HG03558 (cell line): ENCODE results near the gene GTF3C5.
"Not testable (repeated sequence)": the region's sequence is repeated elsewhere in the genome, so short reads cannot be mapped to it uniquely, and the experiment has no call there.

ENCODE experiments used
- ATAC-seq: cut with Tn5 transposase; IDR thresholded peaks from one replicate; pipeline ENCODE4 v1.9.1; 2021; ENCODE audit warnings: moderate number of reproducible peaks; ENCODE audit not compliant: unreplicated experiment; ENCODE audit errors: extremely low read depth

GTF3C5 gene

DNA sequence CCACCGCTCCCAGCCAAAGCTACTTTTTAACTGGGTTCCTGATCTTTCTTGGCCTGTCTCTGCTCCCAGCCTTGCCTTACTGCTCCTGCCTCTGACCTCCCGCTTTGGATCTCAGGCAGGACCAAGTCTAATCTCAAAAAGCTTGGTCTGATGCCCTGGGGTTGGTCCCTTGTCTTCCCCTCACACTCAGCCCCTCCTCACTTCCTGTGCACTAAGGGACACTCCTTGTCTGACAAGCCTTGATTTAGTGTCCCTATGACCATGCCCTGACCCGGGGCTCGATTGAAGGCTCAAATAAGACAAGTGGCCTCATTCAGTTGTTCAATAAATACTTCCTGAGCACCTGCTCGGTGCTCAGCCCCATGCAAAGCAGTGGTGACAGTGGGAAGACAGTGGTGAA is 3.7 kb upstream of the GTF3C5 start:
- no peak for ATAC-seq

DNA sequence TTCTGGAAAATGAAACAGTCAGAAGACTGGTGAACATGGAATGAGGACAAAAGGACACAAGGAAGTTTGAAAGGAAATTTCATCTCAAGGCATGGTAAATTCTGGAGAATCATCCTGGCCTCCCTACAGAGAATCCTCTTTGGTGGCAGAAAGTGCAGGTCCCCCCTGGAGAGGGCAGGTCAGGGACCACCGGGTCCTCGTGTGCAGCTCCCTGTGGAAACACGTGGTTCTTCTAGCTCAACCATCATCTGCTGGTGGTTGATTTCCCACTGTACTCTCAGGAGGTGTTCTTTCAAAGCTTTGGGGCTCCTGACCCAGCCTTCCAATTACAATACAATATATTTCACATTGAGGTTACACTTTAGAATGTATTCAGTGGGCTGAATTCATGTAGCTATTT is 2.6 kb upstream of the GTF3C5 start:
- ATAC-seq = no peak

DNA sequence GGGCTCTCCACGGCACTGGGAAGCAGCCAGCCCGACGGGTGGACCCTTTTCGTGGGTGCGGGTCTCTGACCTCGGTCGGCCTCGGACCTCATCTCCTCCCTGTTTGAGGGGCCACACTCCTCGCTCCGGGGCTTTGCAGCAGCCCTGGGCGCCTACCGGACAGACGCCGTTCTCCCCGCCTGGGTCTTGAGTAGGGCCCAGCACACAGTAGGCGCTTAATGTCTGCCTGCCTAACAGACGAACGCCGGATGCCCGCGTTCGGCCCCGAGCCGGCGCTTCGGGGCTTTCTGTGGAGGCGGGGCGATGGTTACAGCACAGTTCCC is 842 bp upstream of the GTF3C5 start:
- no peak for ATAC-seq

DNA sequence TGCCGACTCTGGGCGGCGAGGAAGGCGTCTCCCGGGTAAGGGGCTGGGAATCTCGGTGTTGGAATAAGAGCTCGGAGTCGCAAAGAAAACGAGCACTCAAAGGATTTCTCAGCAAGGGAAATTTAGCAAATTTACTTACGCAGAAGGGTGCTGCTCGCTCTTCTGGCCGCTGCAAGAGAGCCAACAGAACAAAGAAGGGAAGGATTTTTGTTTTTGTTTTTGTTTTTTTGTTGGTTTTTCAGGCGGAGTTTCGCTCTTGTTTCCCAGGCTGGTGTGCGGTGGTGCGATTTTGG is 279 bp downstream of the GTF3C5 start:
- no peak for ATAC-seq

DNA sequence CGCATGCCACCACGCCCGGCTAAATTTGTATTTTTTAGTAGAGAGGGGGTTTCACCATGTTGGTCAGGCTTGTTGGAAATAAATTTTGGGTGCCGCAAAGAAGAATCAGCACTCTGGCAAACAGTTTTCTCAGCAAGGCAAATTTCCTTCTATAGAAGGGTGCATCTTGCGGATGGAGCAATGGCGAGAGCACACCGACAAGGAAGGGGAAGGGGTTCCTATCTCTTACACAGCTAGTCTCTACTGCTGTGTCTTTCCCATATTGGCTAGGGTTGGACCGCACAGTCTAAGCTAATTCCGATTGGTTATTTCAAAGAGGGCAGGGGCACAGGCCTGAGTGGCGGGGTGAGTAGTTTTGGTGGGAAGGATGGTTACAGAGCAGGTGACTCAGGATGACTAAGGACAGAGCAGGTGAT is 707 bp downstream of the GTF3C5 start:
- no peak for ATAC-seq

DNA sequence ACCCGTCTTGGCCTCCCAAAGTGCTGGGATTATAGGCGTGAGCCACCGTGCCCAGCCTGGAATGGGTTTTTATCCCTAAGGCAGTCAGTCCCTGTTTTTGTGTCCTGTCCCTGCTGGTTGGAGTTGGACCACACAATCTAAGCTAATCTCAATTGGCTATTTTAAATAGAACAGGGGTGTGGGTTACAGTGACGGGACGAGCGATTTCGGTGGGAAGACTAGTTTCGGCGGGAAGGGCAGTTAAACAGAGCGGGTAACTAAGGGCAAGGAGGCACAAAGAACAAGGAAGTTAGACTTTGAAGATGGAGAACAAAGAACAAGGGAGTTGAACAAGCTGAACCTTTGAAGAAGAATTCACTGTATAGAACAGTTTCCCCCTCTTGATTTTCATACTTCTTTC is 1.4 kb downstream of the GTF3C5 start:
- no peak for ATAC-seq

DNA sequence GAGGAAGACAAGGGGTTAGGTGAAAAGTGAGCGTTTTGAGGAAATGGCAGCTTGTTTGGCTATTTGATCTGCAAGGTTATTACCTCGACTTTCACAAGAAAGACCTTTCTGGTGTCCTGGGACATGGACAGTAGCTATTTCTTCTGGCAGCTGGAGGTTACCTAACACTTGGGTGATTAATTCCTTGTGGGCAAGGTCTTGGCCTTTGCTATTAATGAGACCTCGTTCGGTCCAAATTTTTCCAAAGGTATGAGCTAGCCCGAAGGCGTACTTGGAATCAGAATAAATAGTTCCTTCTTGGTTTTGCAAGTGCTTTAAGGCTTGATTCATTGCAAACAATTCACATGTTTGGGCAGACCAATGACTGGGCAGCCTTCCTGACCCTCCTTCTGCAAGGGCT is 4.9 kb downstream of the GTF3C5 start:
- no peak for ATAC-seq

DNA sequence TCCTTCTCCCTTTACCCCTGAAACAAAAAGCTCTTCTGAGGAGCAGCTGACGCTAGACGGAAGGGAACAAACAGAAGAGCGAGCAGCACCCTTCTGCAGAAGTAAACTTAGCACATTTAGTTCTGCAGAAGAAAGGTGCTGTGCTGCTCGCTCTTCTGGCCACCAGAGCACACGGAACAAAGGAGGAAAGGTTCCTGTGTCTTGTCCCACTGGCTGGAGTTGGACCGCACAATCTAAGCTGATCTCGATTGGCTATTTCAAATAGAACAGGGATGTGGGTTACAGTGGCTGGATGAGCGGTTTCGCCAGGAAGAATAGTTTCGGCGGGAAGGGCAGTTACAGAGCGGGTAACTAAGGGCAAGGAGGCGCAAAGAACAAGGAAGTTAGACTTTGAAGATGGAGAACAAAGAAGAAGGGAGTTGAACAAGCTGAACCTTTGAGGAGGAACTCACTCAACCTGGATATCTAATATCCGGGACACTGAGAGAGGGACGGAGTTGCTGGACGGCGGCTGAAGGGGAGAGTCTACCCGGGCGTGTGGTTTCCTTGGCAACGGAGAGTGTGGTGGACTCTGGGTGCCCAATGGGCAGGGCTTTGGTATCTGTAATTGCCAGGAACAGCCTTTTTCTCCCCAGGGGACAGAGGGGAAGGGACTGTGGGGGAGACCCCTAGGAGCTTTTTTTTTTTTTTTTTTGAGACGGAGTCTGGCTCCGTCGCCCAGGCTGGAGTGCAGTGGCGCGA is 7.1 kb downstream of the GTF3C5 start:
- ATAC-seq = no peak

DNA sequence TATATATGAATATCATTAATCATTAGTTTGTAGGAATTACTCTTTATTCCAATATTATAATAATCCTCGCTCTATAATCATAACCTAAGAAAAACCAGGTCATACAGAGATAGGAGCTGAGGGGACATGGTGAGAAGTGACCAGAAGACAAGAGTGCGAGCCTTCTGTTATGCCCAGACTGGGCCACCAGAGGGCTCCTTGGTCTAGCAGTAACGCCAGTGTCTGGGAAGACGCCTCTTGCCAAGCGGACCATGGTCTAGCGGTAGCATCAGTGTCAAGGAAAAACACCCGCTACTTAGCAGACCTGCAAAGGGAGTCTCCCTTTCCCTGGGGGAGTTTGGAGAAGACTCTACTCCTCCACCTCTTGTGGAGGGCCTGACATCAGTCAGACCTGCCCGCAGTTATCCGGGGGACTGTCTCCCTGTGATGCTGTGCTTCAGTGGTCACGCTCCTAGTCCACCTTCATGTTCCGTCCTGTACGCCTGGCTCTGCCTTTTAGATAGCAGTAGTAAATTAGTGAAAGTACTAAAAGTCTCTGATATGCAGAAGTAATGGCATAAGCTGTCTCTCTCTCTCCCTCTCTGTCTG is 10.2 kb downstream of the GTF3C5 start:
- ATAC-seq = not testable (repeated sequence)

DNA sequence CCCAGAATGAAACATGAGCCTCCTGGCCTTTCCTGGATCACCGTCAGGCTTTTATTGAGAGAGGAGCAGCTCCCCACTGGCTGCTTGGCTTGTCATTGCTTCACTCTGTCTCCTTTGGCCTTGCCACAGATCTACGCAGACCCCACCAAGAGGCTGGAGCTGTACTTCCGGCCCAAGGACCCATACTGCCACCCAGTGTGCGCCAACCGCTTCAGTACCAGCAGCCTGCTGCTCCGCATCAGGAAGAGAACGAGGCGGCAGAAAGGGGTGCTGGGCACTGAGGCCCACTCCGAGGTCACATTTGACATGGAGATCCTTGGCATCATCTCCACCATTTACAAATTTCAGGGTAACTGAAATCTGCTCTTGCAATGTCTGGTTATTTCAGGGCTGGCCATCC is 11.2 kb downstream of the GTF3C5 start:
- no peak for ATAC-seq

DNA sequence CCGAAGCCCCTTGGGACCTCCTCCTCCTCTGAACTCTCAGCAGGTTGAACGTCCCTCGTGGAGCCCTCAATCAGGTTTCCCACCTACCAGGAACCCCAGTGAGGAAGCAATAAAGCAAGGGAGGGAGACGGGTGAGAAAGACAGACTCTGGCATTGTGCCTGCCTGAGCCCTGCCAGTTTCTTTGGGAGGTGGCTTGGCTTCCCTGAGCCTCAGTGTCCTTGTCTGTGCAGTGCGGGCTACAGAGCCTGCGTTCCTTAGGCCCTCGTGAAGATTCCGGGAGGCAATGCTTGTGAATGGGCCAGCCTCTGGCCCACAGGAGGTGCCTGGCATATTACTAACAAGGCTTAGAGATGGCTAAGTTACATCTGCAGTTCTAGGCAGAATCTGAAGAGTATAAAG is 11.9 kb downstream of the GTF3C5 start:
- ATAC-seq = no peak

DNA sequence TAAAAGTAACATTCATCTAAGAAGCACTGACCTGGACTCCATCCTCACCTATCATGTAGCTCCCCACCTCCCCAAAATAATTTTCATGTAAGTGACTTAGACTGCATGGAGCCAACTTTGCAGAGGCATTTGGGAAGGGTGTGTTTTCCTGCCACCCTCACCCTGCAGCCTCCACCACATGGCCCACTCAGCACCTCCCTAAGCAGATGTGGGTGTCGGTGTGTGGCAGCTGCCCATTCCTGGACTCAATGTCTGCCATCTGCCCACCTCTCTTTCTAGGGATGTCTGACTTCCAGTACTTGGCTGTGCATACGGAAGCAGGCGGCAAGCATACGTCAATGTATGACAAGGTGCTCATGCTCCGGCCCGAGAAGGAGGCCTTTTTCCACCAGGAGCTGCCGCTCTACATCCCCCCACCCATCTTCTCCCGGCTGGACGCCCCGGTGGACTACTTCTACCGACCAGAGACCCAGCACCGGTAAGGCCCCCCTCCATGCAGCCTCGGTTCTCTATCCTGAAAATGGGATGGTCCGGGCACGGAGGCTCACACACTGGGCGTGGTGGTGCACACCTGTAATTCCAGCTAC is 12.7 kb downstream of the GTF3C5 start:
- ATAC-seq = no peak

DNA sequence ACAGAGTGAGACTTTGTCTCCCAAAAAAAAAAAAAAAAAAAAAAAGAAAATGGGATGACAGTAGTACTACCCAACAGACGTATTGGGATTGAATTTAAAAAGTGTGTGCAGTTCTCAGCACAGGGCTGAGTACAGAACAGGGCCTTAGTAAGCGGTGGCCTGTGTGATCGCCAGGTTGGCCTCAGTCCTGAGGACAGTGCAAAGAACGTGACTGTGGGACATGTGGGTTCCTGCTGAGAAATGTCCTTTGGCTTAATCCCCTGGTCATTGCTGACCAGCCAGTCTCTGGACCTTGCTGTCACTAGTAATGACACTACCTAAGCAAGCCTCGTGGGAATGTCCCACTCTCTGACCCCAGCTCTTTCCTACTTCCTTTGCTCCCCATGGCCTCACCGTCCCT is 13.3 kb downstream of the GTF3C5 start:
- ATAC-seq = no peak

DNA sequence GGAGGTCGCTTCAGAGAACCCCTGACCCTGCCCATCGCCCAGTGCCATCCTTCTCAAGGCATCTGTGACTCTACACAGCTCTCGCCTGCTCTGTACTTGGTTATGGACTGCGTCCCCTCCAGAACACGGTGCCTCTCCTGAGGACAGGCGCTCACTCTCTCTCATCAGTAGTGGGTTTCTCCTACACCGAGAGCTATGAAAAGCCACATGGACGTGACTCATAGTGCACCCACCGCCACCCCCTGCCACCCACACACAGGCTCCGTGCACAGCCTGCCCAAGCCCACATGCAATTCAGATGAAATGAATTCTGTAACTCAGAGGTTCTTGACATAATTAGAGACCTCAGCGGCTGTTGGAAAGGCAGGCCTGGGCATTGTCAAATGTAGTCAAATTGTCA is 13.9 kb downstream of the GTF3C5 start:
- ATAC-seq = no peak

DNA sequence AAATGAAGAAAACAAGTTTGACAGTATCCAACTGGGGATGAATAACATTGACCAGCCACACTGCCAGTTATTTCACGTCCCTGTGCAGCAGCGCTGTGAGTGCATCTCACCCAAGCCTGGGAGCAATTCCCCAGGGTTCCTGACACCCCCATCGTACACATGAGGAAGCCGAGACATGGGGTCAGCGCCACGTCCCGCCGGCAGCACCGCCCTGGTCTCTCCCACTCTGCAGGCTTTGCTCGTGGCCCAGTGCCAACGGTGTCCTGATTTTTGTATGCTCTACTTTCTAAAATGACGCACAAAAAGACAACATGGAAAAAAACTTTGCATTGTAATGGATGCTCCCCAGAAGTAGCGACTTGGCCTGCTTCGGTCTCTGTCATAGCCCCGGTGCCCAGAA is 14.3 kb downstream of the GTF3C5 start:
- ATAC-seq = no peak

DNA sequence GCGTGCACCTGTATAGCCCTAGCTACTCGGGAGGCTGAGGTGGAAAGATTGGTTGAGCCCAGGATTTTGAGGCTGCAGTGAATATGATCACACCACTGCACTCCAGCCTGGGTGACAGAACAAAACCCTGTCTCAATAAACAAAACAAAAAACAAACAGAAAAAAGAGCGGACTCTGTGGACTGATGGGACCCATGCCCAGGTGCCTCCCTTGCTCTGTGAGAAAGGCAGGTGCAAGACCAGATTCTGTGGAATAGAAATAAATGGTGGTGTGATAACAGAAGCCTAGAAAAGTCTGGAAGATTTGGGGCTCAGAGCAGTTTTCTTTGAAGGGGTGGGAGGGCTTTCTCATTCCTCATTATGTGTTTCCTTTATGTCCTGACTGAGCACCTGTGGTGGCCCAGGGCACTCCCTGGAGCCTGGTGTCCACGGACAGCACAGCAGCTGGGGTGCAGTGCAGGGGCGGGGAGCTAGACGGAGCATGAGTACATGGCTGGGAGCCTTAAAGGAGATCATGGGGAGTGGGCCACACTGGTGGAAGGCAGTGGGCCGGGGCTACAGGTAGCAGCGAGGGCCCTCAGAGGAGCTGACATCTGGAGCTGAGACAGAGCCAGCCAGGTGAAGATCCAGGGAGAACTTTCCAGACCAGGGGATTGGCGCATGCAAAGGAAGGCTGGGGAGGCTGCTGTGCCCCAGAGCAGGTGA is 15.6 kb downstream of the GTF3C5 start:
- no peak for ATAC-seq

DNA sequence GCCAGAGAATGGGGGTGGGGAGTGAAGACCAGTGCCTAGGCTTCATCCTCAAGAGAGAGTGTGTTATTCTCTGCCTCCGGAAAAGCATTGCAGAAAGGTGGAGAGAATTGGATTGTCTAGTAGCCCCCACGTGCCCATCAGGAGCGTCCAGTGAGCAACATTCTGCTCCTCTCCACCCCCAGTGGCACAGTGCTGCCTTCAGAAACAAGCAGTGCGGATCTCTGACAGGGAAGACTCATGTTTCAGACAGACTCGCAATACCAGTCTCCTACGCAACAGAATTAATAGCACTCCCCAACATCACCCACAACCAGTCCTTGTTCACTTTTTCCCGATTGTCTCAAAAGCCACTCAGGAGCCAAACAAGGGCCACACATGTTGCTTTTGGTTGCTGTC is 16.1 kb downstream of the GTF3C5 start:
- ATAC-seq = no peak

DNA sequence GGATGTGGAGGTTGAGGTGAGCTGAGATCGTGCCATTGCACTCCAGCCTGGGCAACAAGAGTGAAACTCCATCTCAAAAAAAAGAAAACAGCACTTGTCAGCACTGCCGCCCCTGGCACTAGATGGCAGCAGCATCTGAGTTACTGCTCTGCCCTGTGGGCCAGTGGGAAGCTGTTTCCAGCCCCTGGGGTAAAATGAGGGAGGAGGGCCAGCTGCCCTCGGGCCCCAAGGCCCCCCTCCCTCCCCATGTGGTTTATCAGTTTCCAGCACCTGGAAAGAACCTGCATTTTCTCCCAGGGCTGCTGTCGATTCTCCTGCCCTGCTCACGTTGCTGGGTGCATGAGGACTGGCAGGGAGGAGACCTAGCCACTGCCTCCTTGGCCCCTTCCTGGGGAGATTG is 17.8 kb downstream of the GTF3C5 start:
- no peak for ATAC-seq

DNA sequence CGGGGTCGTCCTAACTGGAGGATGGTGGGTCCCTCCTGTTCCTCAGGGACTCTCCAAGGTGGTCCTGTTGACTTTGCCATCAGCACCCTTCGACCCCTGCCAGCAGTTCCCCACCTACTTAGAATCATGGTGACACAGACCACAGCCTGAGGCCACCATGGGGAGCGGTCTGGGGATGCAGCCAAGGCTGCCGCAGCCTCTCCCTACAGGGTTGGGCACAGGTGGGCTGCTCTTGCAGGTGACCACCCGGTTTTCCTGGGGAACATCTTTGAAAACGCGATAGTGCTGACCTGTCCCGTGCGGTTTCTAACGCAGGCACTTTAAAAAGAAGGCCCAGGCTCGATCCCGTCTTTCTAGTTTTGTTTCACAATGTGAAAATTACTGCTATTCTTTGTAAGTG is 18.2 kb downstream of the GTF3C5 start:
- no peak for ATAC-seq

DNA sequence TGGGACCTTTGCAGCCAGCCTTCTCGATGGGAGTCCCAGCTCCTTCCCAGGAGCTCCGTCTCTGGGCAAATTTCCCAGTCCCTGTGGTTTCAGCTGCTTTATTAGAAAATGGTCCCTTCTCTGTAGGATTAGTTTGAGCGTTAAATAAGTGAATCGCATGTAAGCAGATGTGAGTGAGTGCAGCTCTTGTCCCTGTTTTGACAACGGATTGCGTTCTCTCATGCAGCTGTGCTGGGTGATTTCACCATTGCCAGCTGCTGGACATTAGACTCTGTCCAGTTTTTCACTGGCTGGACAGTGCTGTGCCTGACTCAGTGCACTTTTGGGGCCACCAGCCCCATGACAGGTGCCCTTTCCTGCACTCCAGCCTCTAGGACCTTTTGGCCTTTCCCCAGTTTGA is 19.3 kb downstream of the GTF3C5 start:
- no peak for ATAC-seq

DNA sequence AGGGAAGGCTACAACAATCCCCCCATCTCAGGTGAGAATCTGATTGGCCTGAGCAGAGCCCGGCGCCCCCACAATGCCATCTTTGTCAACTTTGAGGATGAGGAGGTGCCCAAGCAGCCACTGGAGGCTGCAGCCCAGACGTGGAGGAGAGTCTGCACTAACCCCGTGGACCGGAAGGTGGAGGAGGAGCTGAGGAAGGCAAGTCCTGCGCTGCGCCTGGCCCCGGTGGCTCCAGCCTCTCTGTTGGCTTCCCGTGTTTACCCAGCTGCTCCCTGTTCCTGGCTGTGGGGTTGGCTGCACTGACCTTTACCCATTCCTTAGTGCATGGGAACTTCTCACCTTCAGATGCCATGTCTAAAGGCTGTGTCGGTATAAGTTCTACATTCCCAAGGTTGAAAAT is 20.0 kb downstream of the GTF3C5 start:
- no peak for ATAC-seq
